Stimulated activated CD4-positive, alpha-beta T cell treated with anti-CD3 and anti-CD28 coated beads, Interleukin-15, amount 100 ng/mL, for 48 hours (primary cell): Measurements from ENCODE around the gene RAD51B.

Source experiments
- DNase-seq, 2 donors: peaks; one replicate each; pipeline ENCODE4 v3.0.0-alpha.2; 2020; ENCODE audit warnings: low read depth in 2 of 2

RAD51B gene

DNA sequence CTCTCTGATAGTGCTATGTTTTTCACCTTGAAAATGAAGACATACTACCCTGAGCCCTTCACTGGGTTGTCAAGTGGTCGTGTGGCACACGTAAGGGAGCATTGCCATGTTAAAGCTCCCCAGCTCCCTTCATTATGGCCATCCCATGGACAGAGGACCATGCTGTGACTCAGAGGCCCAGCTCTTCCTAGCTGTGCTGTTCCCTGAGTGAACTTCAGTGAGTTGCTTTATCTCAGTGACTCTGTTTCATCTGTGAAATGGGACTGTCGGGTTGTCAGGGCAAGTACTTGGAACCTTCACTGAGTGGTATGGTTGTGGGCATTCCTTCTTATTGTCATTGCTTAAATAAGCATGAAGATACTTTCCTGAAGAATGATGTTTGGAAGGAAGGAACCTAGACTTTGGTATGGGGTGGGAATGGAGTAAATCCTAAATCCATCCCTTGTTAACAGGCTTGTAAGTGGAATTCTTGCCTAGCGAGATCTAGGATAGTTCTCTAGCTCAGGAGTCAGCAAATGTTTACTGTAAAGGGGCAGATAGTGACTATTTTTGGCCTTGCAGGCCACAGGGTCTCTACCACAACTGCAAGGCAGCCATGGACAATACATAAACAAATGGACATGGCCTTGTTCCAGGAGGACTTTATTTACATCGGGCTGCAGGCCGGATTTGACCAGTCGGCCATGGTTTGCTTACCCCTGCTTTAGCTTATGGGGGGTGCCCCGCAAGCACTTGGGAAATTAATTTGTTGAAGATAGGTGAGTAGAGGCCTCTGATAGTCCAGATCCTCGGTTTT, 689.8 kb downstream of the RAD51B start:
- DNase-seq: no peak

DNA sequence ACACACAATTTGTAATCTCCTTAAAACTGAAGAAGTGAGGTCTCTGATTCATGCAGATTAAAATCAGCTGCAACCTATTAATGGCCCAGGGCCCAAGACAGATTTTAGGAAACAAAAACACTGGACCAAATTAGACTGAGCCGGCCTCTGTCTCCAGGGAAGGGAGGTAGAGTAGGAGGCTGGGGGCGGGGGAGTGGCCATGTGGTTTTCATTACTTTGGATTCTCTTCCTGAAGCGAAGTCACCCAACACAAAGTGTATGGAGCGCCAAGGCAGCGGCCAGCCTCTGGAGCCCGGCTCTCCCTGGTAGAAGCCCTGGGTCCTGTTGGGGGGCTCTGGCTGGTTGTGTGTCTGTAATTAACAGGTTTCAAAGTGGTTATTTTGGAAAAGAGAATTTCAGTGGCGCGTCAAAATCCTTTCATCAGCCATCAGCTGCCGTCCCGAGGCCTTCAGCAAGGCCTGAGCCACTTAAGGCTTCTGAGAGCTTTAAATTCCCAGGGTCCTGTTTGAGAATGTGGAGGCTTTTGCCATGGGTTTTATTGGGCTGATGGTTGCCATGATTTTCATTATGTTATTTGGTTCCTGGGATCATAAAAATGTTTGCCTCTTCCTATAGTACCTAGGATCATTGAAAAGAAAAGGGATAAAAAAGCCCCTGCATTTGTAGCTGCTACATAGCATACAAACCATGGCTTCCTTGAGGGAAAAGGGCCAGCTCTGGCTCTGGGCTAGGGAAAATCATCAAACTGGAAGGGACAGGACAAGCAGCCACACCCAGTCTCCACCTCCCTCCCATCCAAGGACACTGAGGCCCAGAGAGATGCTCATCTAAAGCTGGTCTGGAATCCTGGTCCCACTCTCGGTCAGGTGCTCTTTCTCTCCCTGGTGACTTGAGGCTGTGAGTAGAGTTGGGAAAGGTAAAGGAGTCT, 690.9 kb downstream of the RAD51B start:
- DNase-seq: no peak

DNA sequence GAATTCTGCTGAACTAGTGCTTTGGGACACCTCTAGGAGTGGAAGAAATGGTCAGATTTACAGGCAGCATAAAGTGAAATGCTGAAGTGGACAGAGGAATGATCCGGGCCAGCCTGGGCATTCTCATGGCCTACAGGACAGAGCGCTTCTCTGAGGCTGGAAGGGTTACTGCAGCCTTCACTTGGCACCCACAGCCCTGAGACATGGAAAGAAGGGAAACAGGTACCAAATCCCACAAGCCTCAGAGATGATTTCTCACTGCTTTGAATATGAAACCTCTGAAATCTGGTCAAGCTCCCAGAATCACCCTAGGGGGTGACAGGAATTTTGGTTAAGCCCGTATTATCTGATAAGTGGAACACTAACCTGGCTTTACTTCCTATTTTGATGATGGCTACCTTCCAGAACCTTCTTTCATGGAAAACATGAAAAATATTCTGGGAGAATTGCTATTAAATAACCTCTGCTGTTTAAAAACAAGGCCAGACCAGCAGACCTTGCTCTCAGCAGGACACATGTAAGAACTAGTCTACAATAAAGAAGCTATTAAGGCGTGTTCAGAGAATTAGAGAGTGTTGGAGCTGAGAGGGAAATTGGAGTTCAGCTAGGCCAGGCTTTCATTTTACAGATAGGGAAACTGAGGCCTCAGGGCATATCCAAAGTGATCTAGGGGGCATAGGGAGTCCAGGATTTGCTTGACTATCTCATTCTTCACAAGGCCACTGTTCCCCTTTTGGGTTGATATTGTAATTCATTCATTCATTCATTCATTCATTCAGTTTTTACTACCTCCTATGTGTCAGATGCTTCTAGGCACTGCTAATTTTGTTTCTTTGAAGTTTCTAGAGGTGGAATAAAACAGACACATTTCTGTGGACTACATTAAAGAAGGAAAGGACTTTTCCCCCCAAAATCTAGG, 691.8 kb downstream of the RAD51B start:
- no peak for DNase-seq

DNA sequence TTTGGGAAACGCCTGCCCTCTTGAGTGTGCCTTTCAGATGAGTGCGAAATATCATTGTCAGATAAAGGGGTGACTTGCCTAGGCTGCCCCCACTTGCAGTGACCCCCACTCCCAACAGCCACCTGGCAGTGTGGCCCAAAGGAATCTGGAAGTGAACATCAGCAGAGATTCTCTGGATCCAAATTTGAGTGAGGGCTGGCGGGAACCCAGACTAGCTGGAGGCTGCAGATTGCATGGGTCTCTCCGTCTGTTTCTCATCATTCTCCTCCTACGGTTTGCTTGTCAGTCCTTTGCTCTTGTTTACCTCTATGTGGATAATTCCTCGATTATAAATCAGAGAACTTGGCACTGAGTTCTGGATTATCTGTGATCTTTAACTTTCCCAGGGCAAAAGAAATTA, 692.5 kb downstream of the RAD51B start:
- DNase-seq: no peak

DNA sequence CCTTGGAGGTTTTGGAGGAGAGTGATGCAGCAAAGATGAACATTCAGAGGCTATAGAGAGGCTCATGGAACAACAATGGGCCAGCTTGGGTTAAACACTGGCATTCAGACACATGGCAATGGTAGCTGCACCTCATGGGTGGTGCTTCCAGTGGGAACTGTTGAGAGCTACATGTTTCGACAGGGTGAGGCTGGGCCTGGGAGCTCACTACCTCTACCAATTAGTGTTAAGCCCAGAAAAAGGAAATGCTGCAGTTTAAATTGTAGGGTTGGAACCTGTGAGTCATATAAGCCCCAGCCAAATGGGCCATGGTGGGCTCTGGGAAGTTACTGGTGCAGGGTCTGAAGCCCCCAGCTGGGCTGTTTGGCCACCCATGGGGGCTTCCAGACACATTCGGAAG, 693.6 kb downstream of the RAD51B start:
- no peak for DNase-seq

DNA sequence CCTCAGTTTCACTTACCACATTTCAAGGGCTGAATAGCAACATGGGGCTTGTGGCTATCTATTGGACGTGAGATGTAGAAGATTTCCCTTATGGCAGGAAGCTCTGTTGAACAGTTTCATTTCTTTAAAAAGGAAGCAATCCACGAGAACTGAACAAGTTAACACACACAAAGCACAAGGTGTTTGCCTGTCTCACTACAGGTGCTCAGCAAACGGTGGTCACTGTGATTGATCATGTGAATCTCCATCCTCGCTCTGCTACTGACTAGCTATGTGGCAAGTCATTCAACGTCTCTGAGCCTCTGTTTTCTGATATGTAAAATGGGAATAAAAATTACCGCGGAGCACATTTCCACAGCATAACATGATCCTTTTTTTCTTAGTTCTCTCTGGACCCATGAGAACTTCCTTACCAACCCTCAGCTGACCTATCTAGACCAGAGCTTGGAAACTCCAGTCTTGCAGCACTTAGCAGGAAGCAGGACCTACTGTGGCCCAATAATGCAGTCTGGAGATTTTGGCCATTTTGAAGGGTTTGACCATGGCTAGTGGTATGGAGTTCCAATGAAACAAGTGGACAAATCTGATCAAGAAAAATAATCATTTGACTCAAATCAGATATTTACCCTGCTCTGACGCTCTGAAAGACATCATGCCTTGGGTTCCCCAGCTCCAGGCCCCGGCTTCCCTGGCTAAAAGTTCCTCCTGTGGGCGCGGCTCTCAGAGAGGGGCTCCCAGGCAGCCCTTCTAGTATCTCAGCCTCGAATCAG, 694.4 kb downstream of the RAD51B start:
- no peak for DNase-seq

DNA sequence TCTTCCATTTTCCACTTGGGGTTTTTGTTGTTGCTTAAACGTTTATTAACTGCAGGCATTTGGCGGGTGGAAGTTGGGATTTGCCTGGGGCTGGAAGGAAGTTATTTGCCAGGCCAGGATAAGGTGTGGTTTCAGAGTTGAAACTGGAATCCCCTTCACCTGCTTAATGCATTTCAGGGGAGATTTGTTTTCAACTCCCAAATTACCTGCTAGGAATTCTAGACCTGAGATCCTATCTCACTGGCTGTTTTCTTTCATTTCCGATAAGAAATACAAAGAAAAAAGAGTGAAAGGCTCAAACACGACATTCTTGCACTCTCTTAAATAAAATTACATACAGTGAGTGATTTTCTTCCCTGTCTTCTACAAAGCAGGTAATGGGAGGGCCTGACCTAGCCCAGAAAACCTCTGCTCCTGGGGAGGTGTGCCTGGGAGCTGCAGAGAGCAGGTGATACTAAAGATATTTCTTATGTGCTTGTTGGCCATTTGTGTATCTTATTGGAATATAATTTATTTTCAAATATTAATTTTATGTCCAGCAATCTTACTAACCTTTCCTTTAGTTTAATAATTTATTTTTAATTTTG, 695.1 kb downstream of the RAD51B start:
- DNase-seq: no peak

DNA sequence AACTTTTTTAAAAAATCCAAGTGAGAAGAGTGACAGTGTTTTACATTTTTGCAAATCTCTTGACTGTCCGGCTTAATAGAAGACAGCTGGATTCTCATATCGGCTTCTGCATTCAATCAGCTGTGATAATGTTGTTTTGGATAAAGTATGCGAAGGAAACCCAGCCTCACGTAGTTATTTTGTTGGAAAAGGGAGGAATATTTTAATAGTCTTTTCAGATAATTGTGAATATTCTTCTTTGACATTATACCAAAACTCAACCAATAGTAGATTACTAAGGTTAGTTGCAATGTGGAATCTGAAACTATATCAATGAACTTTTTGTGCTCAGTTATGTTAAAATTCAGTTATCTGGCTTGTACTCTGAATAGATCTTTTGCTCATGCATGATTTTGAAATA, 696.8 kb downstream of the RAD51B start:
- DNase-seq: no peak

DNA sequence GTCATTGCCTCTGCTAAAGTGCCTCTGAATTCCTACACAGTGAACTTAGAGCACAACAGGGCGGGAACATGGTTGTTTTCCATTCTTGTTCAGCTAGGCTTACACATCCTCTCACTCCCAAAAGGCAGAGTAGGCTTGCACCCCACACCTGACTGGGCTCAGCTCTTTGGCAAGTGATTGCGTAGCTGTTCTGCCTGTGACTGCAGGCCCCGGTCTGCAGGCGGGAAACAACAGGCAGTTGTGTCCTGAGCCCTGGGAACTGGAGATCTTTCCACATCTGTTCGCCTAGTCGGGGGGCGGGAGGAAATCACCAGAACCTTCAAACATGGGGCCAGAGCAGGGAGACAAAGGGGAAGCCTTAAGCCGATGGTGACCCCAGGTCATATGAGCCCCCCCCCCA, 698.6 kb downstream of the RAD51B start:
- DNase-seq: no peak

DNA sequence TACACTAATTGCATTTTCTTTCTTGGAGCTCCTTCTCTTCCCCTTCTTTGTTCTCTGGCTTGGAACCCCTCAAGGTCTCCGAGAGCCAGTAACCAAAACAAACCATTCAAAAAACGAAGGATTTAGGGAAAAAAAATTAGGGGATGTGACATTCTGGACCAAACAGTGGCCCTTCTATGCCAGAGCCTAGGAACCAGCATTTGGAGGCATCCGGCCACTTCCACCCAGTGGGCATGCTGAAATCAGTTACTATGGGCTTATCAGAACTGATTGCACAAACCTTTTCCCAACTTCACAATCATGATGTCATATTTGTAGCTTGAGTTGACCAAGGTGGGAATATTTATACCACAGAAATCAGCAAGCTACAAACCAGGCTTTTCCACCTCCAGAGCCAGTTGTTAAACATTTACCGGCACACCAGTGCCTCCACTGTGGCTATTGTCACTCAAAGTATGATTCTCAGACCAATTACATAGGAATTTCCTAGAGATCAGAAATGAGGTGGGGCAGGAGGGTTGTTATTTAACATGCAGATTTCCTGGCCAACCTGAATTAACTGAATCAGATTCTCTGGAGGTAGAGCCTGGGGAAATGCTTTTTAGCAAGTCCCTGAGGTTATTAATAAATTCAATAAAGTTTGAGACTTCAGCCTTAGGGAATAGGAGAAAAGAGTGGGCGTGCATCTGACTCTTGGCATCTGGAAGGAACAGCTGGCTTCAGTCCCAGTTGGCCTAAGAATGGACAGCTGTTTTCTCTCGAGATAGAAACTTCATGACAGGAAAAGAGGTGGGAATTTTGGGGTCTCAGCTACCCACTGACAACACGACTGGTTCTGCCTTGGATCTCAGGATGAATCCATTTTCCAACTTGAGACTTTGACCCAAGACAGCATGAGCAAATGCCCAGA, 699.4 kb downstream of the RAD51B start:
- no peak for DNase-seq

DNA sequence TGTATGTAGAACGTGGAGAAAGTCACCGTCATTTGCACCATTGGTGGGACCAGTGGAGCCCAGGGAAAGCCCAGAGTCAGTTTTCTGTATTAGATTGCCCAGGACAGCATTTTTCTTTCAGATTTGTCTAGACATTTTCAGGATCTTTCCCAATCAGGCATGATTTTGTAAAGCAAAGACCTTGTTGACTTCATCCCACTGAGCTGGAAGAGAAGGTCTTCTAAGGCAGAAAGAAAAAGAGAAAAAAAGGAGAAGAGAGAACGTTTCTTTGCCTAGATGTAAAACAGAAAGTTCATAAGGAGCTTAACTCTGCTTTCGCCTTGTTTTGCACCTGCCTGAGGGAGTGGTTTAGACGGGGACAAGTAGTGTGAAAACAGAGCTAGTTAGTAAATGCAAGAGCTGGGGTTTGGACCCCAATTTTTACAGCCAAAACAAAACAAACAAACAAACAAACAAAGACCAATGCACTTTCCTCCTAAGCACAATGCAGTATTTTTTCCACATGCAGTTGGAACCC, 700.1 kb downstream of the RAD51B start:
- no peak for DNase-seq

DNA sequence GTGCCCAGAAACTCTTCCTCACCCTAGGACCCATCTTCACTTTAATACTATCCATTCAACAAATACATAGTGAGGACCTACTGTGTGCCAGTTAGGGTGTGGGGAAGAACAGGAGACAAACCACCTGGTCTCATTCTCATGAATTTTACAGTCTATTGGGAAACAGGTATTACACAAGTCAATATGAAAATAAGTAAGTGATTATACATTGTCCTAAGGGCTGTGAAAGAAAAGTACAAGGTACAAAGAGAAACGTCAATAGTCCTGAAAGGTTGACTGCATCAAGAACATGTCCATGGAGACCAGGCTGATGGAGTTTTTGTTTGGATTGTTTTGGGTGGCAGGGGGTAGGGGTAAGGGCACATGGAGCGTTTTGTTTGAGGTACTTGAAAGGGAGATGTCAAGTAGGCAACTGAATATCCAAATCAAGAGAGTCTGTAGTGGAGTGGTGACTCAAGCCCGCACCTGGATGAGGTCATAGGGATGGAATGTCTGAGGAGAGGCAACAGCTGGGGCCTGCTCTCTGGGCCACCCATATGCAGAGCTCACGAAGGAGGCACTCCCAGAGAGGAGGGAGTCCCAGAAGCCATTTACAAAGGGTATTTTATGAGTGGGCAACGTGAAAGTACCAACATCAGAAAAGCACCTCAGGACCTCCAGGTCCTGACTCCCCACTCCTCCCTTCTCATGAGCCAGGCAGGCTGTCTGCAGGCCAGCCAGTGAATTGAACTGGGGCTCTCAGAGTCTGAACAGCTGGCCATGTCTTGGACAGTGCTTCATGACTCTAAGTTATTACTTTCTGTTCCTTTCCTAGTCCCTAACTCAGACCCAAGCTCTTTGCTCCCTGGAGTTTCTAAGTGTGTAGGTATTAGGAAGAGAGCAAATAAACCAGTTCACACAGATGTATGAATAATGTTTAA, 701.3 kb downstream of the RAD51B start:
- no peak for DNase-seq

DNA sequence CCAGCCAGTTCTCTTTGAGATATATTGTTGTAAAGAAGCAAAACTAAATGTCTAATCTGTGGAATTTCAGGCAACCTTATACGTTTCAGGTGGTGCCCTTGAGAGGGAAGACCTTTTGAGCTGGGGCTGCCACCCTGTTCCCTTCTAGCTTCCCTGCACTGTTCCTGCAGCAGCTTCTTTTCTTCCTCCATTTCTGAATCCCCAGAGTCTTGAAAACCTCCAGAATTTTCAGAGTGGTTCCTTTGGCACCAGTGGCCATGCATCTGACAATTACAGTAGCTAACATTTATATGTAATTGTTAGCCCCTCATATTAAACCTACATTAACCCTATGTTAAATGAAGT, 702.0 kb downstream of the RAD51B start:
- no peak for DNase-seq

DNA sequence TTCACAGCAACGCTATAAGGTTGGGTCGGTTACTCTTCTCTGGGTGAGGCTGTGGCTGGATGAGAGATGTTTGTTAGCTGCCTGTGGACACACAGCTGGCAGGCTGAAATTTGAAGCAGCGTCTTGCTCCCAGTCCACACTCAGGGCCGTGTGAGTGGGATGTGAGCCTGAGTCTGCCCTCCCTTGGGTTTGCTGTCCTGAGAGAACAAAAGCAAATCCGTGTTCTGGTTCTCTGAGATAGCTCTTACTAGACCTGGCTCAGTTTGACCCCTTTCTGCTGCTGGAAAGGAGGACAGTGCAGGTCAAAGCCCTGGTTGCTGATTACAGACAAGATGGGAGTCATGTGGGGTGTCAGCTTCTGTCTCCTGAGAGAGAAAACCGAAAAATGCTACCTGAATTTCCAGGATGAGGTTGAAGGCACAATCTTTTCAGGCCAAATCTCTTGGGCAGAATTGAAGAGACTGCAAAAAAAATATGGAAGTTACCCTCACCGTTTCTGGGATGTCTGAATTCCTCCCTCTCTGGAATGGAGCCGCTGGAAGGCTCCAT, 702.5 kb downstream of the RAD51B start:
- no peak for DNase-seq

DNA sequence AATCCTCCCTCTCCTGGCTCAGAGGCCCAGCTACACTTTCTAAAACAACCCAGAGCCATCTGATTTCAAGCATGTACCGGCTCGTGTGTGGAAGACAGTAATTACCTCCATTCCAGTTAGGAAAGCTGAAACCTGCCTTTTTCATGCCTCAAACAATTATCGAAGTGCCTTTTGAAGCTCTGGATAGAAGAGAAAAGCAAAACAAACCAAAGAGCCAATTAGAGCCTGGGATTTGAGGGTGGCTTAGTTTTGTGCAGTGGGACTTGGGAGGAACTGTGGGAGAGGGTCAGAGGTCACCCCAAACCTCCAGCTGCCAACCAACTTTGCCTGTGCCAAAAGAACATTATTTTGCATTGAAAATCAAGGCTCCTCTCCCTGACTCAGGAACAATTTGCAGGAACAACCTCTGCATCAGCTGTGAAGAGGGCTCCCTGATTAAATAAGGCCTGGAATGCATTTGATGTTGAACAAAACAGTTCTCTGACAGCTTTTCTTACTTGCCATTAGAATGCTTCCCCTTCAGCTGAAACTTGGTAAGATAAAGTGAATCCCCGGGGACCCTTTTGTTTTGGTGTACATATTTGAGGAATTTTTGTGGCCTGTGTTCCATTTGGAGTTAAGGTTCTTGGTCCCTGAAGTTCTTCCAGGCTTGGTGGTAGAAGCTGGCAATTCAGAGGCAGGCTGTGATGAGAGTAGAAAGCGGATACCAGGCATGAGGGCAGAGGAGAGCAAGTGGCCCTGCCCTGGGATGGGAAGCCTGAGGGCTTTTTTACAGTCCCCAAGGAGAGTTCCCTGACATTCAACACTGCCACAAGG, 703.1 kb downstream of the RAD51B start:
- no peak for DNase-seq

DNA sequence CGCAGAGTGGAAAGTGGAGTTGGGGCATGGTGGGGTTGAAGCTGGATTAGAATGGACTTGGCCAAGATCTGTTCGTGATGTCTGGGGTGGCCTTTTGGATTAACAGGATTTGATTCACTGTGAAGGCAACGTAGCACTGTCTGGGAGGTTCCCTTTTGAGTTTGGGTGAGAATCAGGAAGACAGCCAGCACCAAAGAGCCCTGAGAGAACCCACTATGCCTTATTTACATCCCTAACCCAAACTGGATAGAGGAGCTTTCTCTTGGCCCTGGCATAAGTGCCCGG, 703.7 kb downstream of the RAD51B start:
- no peak for DNase-seq

DNA sequence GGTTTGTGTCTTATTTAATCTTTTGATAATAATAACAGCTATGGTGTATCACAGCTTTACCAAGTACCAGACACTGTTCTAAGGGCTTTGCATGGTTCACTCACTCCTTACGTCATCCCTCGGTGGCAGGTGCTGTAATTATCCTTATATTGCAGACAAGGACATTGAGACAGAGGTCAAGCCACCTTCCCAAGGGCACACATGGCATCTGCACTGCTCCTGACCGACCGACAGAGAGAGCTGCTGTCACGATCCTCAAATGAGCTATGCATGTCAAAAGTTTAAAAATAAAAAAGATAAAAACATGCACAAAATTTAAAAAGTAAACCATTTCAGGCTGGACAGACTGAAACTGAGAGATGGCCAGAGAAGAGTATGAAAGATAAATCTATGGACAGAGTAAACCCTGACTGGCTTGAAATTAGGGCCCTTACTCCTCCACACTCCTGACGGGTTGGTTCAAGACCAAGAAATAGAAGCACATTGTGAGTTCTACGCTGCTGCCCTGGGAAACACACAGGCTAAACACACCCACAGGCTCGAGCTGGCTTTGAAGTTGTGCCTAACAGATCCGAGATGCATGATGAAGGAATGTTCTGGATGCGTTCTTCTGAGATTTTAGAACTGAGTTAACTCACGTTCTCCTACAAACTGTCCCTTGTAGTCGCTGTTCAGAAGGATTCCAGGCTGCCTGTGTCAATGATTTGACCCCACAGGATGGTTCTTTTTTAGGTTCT, 704.6 kb downstream of the RAD51B start:
- DNase-seq: no peak
